PC-3 (cell line): Measurements from ENCODE around the gene LRRC3C. TPM values are rescaled to one million over a fixed set of nuclear protein-coding genes. Genes with fewer than 3 reads are reported as not detected.

Experiments
- ATAC-seq: fragments of 200-7000 bp; cut with Tn5 transposase; 2 replicates; pipeline ENCODE4 v1.9.1; 2020; ENCODE audit warnings: mild to moderate bottlenecking, moderate library complexity
- BruUV-seq: library from RNA; stranded (reverse); fragments of 400-500 nt; replicated peaks from 2 replicates; lab custom pipeline; 2021; lab: Mats Ljungman, UMichigan
- CTCF ChIA-PET: fragments of 300-600 bp; sonication (Branson Sonifier 250); formaldehyde crosslinking; loops from one replicate; lab custom pipeline; 2022; ENCODE audit warnings: antibody characterized with exemption; lab: Charles Lee
- POLR2A ChIA-PET: fragments of 300-600 bp; sonication (Branson Sonifier 250); formaldehyde crosslinking; loops from one replicate; lab custom pipeline; 2022; ENCODE audit warnings: antibody characterized with exemption; ENCODE audit not compliant: unreplicated experiment; lab: Charles Lee
- DNase-seq: peaks from one replicate; pipeline ENCODE4 v3.0.0-alpha.2; 2015
- H2AFZ ChIP-seq: fragments of 300-600 bp; sonication (generic); 2 replicates; pipeline ENCODE4 v1.6.0; 2016; ENCODE audit warnings: antibody characterized with exemption, low read length
- H3F3A ChIP-seq: fragments of 300-600 bp; sonication (generic); one replicate; pipeline ENCODE4 v1.6.0; 2017; ENCODE audit warnings: antibody characterized with exemption, low read length, control low read depth, mild to moderate bottlenecking; ENCODE audit not compliant: unreplicated experiment
- H3K27ac ChIP-seq: fragments of 300-600 bp; sonication (generic); 2 replicates; pipeline ENCODE4 v1.5.1; 2016; ENCODE audit warnings: mild to moderate bottlenecking, low read length
- H3K27me3 ChIP-seq: fragments of 300-600 bp; sonication (generic); 2 replicates; pipeline ENCODE4 v1.6.1; 2016; ENCODE audit warnings: low read length, mixed read lengths
- H3K36me3 ChIP-seq: fragments of 300-600 bp; sonication (generic); 2 replicates; pipeline ENCODE4 v1.6.1; 2016; ENCODE audit warnings: low read depth, mixed run types, low read length, mixed read lengths
- H3K4me1 ChIP-seq: fragments of 300-600 bp; sonication (generic); 2 replicates; pipeline ENCODE4 v1.5.1; 2016; ENCODE audit warnings: low read length; ENCODE audit not compliant: insufficient read depth
- H3K4me2 ChIP-seq: fragments of 300-600 bp; sonication (generic); 2 replicates; pipeline ENCODE4 v1.6.0; 2016; ENCODE audit warnings: low read length
- H3K4me3 ChIP-seq: fragments of 300-600 bp; sonication (generic); 2 replicates; pipeline ENCODE4 v1.5.1; 2016; ENCODE audit warnings: mild to moderate bottlenecking, low read length, mixed read lengths
- H3K79me2 ChIP-seq: fragments of 300-600 bp; sonication (generic); 2 replicates; pipeline ENCODE4 v1.6.1; 2017; ENCODE audit warnings: low read length, mixed read lengths
- H3K9ac ChIP-seq: fragments of 300-600 bp; sonication (generic); 2 replicates; pipeline ENCODE4 v1.6.0; 2016; ENCODE audit warnings: mild to moderate bottlenecking, low read length
- H3K9me2 ChIP-seq: fragments of 300-600 bp; sonication (generic); replicated peaks from 2 replicates; pipeline ENCODE4 v1.6.1; 2016; ENCODE audit warnings: mixed run types, low read length, mixed read lengths
- H3K9me3 ChIP-seq: fragments of 300-600 bp; sonication (generic); 2 replicates; pipeline ENCODE4 v1.6.1; 2016; ENCODE audit warnings: low read length, mixed read lengths
- H4K20me1 ChIP-seq: fragments of 300-600 bp; sonication (generic); 2 replicates; pipeline ENCODE4 v1.6.1; 2016; ENCODE audit warnings: low read length, mixed read lengths
- CTCF ChIP-seq: fragments of 300-600 bp; sonication (generic); conservative IDR thresholded peaks from 2 replicates; pipeline ENCODE4 v1.5.1; 2017; ENCODE audit warnings: antibody characterized with exemption, low read depth, mild to moderate bottlenecking, low read length
- EZH2 ChIP-seq: fragments of 300-600 bp; sonication (generic); IDR thresholded peaks from one replicate; pipeline ENCODE4 v1.6.1; 2017; ENCODE audit warnings: antibody characterized with exemption, mild to moderate bottlenecking, low read length; ENCODE audit not compliant: unreplicated experiment
- EZH2phosphoT487 ChIP-seq: fragments of 300-600 bp; sonication (generic); IDR thresholded peaks from 2 replicates; pipeline ENCODE4 v1.6.1; 2018; ENCODE audit warnings: mild to moderate bottlenecking, antibody characterized with exemption, low read length, borderline replicate concordance
- intact Hi-C: fragments of 100-400 bp; cut with micrococcal nuclease; formaldehyde crosslinking; loops from 2 replicates; pipeline ENCODE4 v1.9.0; 2023
- total RNA-seq: library from RNA; depleted of rRNA; stranded (reverse); fragments of >200 nt; gene quantifications from 2 replicates; pipeline ENCODE4 v1.2.3, GENCODE V29; 2014

LRRC3C gene
- total RNA-seq, 1 experiment from 2014 or later: not detected

GRCh38 chr17:39979893-39980350, 52.4 kb downstream of the LRRC3C start:
- H3K4me1 ChIP-seq: peaks cover 19% of the 10 kb centered on the region
- peak overlapping the region; percentile 98 for H3K4me3 ChIP-seq
- peak overlapping the region; percentile 91 for H2AFZ ChIP-seq
- peaks cover 15% of the 10 kb centered on the region for H4K20me1 ChIP-seq
- H3K27me3 ChIP-seq: no peaks in the 10 kb centered on the region
- H3K9me2 ChIP-seq: no peaks in the 10 kb centered on the region
- H3K9ac ChIP-seq: peak overlapping the region; percentile 43
- no peak overlapping the region for H3K27ac ChIP-seq
- no TSS peak for BruUV-seq
- POLR2A ChIA-PET: interaction anchor here (0.6 kb wide), 1 partner anchor 87 kb away, joined by 4 read pairs; no protein-coding TSS in a partner anchor
- H3K79me2 ChIP-seq: peaks cover 31% of the 10 kb centered on the region
- DNase-seq: no peak
- CTCF ChIA-PET: interaction anchor here (0.6 to 1.5 kb wide), 2 partner anchors 22 to 52 kb away, joined by 4 to 5 read pairs; partner anchors contain the start of genes LRRC3C and ORMDL3
- H3K36me3 ChIP-seq: peaks cover 6% of the 10 kb centered on the region; the same call in 1 of the 2 replicates
- TF ChIP-seq EZH2 (no peak), EZH2phosphoT487 (no peak), CTCF (no peak)
- H3K9me3 ChIP-seq: no peaks in the 10 kb centered on the region
- peak overlapping the region; percentile 91 for H3K4me2 ChIP-seq
- ATAC-seq: peak; percentile 22
- no peaks in the 10 kb centered on the region for H3F3A ChIP-seq
- intact Hi-C loops: loop anchor here (1.0 kb wide), 1 partner anchor 21 kb away; no protein-coding TSS in a partner anchor

GRCh38 chr17:39980351-39981206, 53.0 kb downstream of the LRRC3C start, which contains the start of gene PSMD3:
PSMD3 (plus strand) TSS chr17:39980807; CDS start chr17:39980971, 164 bp downstream.
- ChIA-PET POLR2A (interaction anchor here (0.6 to 0.7 kb wide), 2 partner anchors 73 to 86 kb away, joined by 4 read pairs; no protein-coding TSS in a partner anchor), CTCF (interaction anchor here (0.5 to 1.5 kb wide), 4 partner anchors 22 to 299 kb away, joined by 4 to 8 read pairs (median 5); partner anchors contain the start of genes LRRC3C and ORMDL3)
- peak within 1 kb of the TSS; percentile 97 for H3K4me2 ChIP-seq
- H3K27me3 ChIP-seq: no peaks in the 10 kb centered on the region
- TF ChIP-seq CTCF (peak; percentile 60), EZH2phosphoT487 (no peak), EZH2 (no peak)
- H3K9ac ChIP-seq: peak within 1 kb of the TSS; percentile 98
- BruUV-seq: no TSS peak
- H3F3A ChIP-seq: no peaks in the 10 kb centered on the region
- H3K36me3 ChIP-seq: peaks cover 12% of the 10 kb centered on the region; the same call in 1 of the 2 replicates
- DNase-seq: peak; percentile 97
- H2AFZ ChIP-seq: peak within 1 kb of the TSS; percentile 91
- H3K79me2 ChIP-seq: peaks cover 31% of the 10 kb centered on the region
- H3K9me3 ChIP-seq: no peaks in the 10 kb centered on the region
- peak within 1 kb of the TSS; percentile 72 for H3K27ac ChIP-seq
- H3K4me1 ChIP-seq: peaks cover 19% of the 10 kb centered on the region
- peak; percentile 93 for ATAC-seq
- H3K9me2 ChIP-seq: no peaks in the 10 kb centered on the region
- H3K4me3 ChIP-seq: peak within 1 kb of the TSS; percentile 98
- intact Hi-C loops: loop anchor here (1.0 kb wide), 1 partner anchor 21 kb away; no protein-coding TSS in a partner anchor
- peaks cover 15% of the 10 kb centered on the region for H4K20me1 ChIP-seq
